ENCODE data around the gene ARSA.

ARSA gene

GRCh38 chr22:50586416-50586815 lies 41.5 kb downstream of the ARSA start:
- H3K9me3 ChIP-seq (ENCODE audit: control insufficient read depth in 2 of 2, low read length in 2 of 2): no peaks in the 10 kb centered on the region
- H3K4me1 ChIP-seq (ENCODE audit: control insufficient read depth in 2 of 2, insufficient read depth in 2 of 2, low read length in 2 of 2): peaks cover 11 to 14% of the 10 kb centered on the region in 2 donors
- H3K27me3 ChIP-seq (ENCODE audit: control insufficient read depth in 2 of 2, insufficient read depth in 2 of 2, low read length in 2 of 2): no peaks in the 10 kb centered on the region
- H3K4me3 ChIP-seq (ENCODE audit: low read length in 2 of 2): no peak overlapping the region
- H3K36me3 ChIP-seq (ENCODE audit: control insufficient read depth in 2 of 2, insufficient read depth in 2 of 2, low read length in 2 of 2): no peaks in the 10 kb centered on the region
- no peak overlapping the region for H3K27ac ChIP-seq (ENCODE audit: low read depth in 2 of 2, low read length in 2 of 2)
- no peak overlapping the region for H3K9ac ChIP-seq (ENCODE audit: low read depth in 1 of 2, low read length in 2 of 2)

GRCh38 chr22:50585781-50586180 lies 42.2 kb downstream of the ARSA start:
- Histone ChIP-seq H3K9me3 (ENCODE audit: control insufficient read depth in 2 of 2, low read length in 2 of 2) (no peaks in the 10 kb centered on the region), H3K4me3 (ENCODE audit: low read length in 2 of 2) (no peak overlapping the region), H3K9ac (ENCODE audit: low read depth in 1 of 2, low read length in 2 of 2) (no peak overlapping the region), H3K27me3 (ENCODE audit: control insufficient read depth in 2 of 2, insufficient read depth in 2 of 2, low read length in 2 of 2) (no peaks in the 10 kb centered on the region), H3K4me1 (ENCODE audit: control insufficient read depth in 2 of 2, insufficient read depth in 2 of 2, low read length in 2 of 2) (peaks cover 14 to 16% of the 10 kb centered on the region in 2 donors), H3K27ac (ENCODE audit: low read depth in 2 of 2, low read length in 2 of 2) (no peak overlapping the region), H3K36me3 (ENCODE audit: control insufficient read depth in 2 of 2, insufficient read depth in 2 of 2, low read length in 2 of 2) (peaks cover 0 to 3% of the 10 kb centered on the region in 2 donors)

- Histone ChIP-seq H3K4me1 (ENCODE audit: control insufficient read depth in 2 of 2, insufficient read depth in 2 of 2, low read length in 2 of 2) (peaks cover 14 to 16% of the 10 kb centered on the region in 2 donors), H3K27ac (ENCODE audit: low read depth in 2 of 2, low read length in 2 of 2) (no peak overlapping the region), H3K36me3 (ENCODE audit: control insufficient read depth in 2 of 2, insufficient read depth in 2 of 2, low read length in 2 of 2) (peaks cover 0 to 4% of the 10 kb centered on the region in 2 donors), H3K9me3 (ENCODE audit: control insufficient read depth in 2 of 2, low read length in 2 of 2) (no peaks in the 10 kb centered on the region), H3K27me3 (ENCODE audit: control insufficient read depth in 2 of 2, insufficient read depth in 2 of 2, low read length in 2 of 2) (no peaks in the 10 kb centered on the region), H3K9ac (ENCODE audit: low read depth in 1 of 2, low read length in 2 of 2) (no peak overlapping the region), H3K4me3 (ENCODE audit: low read length in 2 of 2) (no peak overlapping the region)
Measured at GRCh38 chr22:50585238-50585637, 42.7 kb downstream of the ARSA start.

- Histone ChIP-seq H3K4me3 (ENCODE audit: low read length in 2 of 2) (no peak overlapping the region), H3K4me1 (ENCODE audit: control insufficient read depth in 2 of 2, insufficient read depth in 2 of 2, low read length in 2 of 2) (peaks cover 14 to 16% of the 10 kb centered on the region in 2 donors), H3K36me3 (ENCODE audit: control insufficient read depth in 2 of 2, insufficient read depth in 2 of 2, low read length in 2 of 2) (peaks cover 2 to 11% of the 10 kb centered on the region in 2 donors), H3K27ac (ENCODE audit: low read depth in 2 of 2, low read length in 2 of 2) (no peak overlapping the region), H3K9me3 (ENCODE audit: control insufficient read depth in 2 of 2, low read length in 2 of 2) (no peaks in the 10 kb centered on the region), H3K9ac (ENCODE audit: low read depth in 1 of 2, low read length in 2 of 2) (no peak overlapping the region), H3K27me3 (ENCODE audit: control insufficient read depth in 2 of 2, insufficient read depth in 2 of 2, low read length in 2 of 2) (no peaks in the 10 kb centered on the region)
Measured at GRCh38 chr22:50584106-50585096, 43.6 kb downstream of the ARSA start.

- H3K4me3 ChIP-seq (ENCODE audit: low read length in 2 of 2): peak overlapping the region; percentile 92
- peak overlapping the region; percentile 80 to 86 for H3K9ac ChIP-seq (ENCODE audit: low read depth in 1 of 2, low read length in 2 of 2)
- peak overlapping the region; percentile 60 to 99 for H3K27ac ChIP-seq (ENCODE audit: low read depth in 2 of 2, low read length in 2 of 2)
- no peaks in the 10 kb centered on the region for H3K9me3 ChIP-seq (ENCODE audit: control insufficient read depth in 2 of 2, low read length in 2 of 2)
- peaks cover 6 to 15% of the 10 kb centered on the region in 2 donors for H3K36me3 ChIP-seq (ENCODE audit: control insufficient read depth in 2 of 2, insufficient read depth in 2 of 2, low read length in 2 of 2)
- H3K4me1 ChIP-seq (ENCODE audit: control insufficient read depth in 2 of 2, insufficient read depth in 2 of 2, low read length in 2 of 2): peaks cover 14 to 22% of the 10 kb centered on the region in 2 donors
- H3K27me3 ChIP-seq (ENCODE audit: control insufficient read depth in 2 of 2, insufficient read depth in 2 of 2, low read length in 2 of 2): no peaks in the 10 kb centered on the region
Measured at GRCh38 chr22:50583294-50583861, 44.6 kb downstream of the ARSA start.

GRCh38 chr22:50582493-50583293 lies 45.3 kb downstream of the ARSA start, which contains the start of gene CHKB:
CHKB (minus strand) TSS chr22:50582849; CDS start chr22:50582781, 68 bp downstream.
- H3K27me3 ChIP-seq (ENCODE audit: control insufficient read depth in 2 of 2, insufficient read depth in 2 of 2, low read length in 2 of 2): no peaks in the 10 kb centered on the region
- H3K9ac ChIP-seq (ENCODE audit: low read depth in 1 of 2, low read length in 2 of 2): peak within 1 kb of the TSS; percentile 94
- H3K4me3 ChIP-seq (ENCODE audit: low read length in 2 of 2): peak within 1 kb of the TSS; percentile 92
- H3K27ac ChIP-seq (ENCODE audit: low read depth in 2 of 2, low read length in 2 of 2): peak within 1 kb of the TSS; percentile 99
- H3K9me3 ChIP-seq (ENCODE audit: control insufficient read depth in 2 of 2, low read length in 2 of 2): no peaks in the 10 kb centered on the region
- H3K36me3 ChIP-seq (ENCODE audit: control insufficient read depth in 2 of 2, insufficient read depth in 2 of 2, low read length in 2 of 2): peaks cover 6 to 15% of the 10 kb centered on the region in 2 donors
- peaks cover 14 to 22% of the 10 kb centered on the region in 2 donors for H3K4me1 ChIP-seq (ENCODE audit: control insufficient read depth in 2 of 2, insufficient read depth in 2 of 2, low read length in 2 of 2)

- Histone ChIP-seq H3K9me3 (ENCODE audit: control insufficient read depth in 2 of 2, low read length in 2 of 2) (no peaks in the 10 kb centered on the region), H3K4me1 (ENCODE audit: control insufficient read depth in 2 of 2, insufficient read depth in 2 of 2, low read length in 2 of 2) (peaks cover 14 to 22% of the 10 kb centered on the region in 2 donors), H3K4me3 (ENCODE audit: low read length in 2 of 2) (peak overlapping the region; percentile 70 to 89), H3K27me3 (ENCODE audit: control insufficient read depth in 2 of 2, insufficient read depth in 2 of 2, low read length in 2 of 2) (no peaks in the 10 kb centered on the region), H3K9ac (ENCODE audit: low read depth in 1 of 2, low read length in 2 of 2) (peak overlapping the region; percentile 94), H3K36me3 (ENCODE audit: control insufficient read depth in 2 of 2, insufficient read depth in 2 of 2, low read length in 2 of 2) (peaks cover 6 to 15% of the 10 kb centered on the region in 2 donors), H3K27ac (ENCODE audit: low read depth in 2 of 2, low read length in 2 of 2) (peak overlapping the region; percentile 99)
Measured at GRCh38 chr22:50581950-50582492, 45.9 kb downstream of the ARSA start.

GRCh38 chr22:50581031-50581949 lies 46.7 kb downstream of the ARSA start:
- peaks cover 14 to 22% of the 10 kb centered on the region in 2 donors for H3K4me1 ChIP-seq (ENCODE audit: control insufficient read depth in 2 of 2, insufficient read depth in 2 of 2, low read length in 2 of 2)
- H3K36me3 ChIP-seq (ENCODE audit: control insufficient read depth in 2 of 2, insufficient read depth in 2 of 2, low read length in 2 of 2): peaks cover 6 to 15% of the 10 kb centered on the region in 2 donors
- peak overlapping the region; percentile 94 for H3K9ac ChIP-seq (ENCODE audit: low read depth in 1 of 2, low read length in 2 of 2)
- no peaks in the 10 kb centered on the region for H3K27me3 ChIP-seq (ENCODE audit: control insufficient read depth in 2 of 2, insufficient read depth in 2 of 2, low read length in 2 of 2)
- H3K4me3 ChIP-seq (ENCODE audit: low read length in 2 of 2): peak overlapping the region; percentile 70 to 89
- no peaks in the 10 kb centered on the region for H3K9me3 ChIP-seq (ENCODE audit: control insufficient read depth in 2 of 2, low read length in 2 of 2)
- H3K27ac ChIP-seq (ENCODE audit: low read depth in 2 of 2, low read length in 2 of 2): peak overlapping the region in 1 of 2 donors; percentile 99

GRCh38 chr22:50579752-50580151 lies 48.2 kb downstream of the ARSA start:
- Histone ChIP-seq H3K27me3 (ENCODE audit: control insufficient read depth in 2 of 2, insufficient read depth in 2 of 2, low read length in 2 of 2) (no peaks in the 10 kb centered on the region), H3K9ac (ENCODE audit: low read depth in 1 of 2, low read length in 2 of 2) (no peak overlapping the region), H3K4me1 (ENCODE audit: control insufficient read depth in 2 of 2, insufficient read depth in 2 of 2, low read length in 2 of 2) (peaks cover 14 to 22% of the 10 kb centered on the region in 2 donors), H3K27ac (ENCODE audit: low read depth in 2 of 2, low read length in 2 of 2) (no peak overlapping the region), H3K4me3 (ENCODE audit: low read length in 2 of 2) (no peak overlapping the region), H3K36me3 (ENCODE audit: control insufficient read depth in 2 of 2, insufficient read depth in 2 of 2, low read length in 2 of 2) (peaks cover 6 to 15% of the 10 kb centered on the region in 2 donors), H3K9me3 (ENCODE audit: control insufficient read depth in 2 of 2, low read length in 2 of 2) (no peaks in the 10 kb centered on the region)
